Mammary epithelial cell (primary cell): Measurements from ENCODE around the gene ITGA5.

Experiments used
- EZH2 ChIP-seq: IDR thresholded peaks from 2 replicates; pipeline ENCODE4 v1.6.1; 2012; ENCODE audit warnings: low read length, inconsistent platforms, borderline replicate concordance
- TF ChIP-seq, protein P1 (sequence below), 2 donors: IDR thresholded peaks in 1 of 2; conservative IDR thresholded peaks in 1 of 2; 2 replicates each; pipeline ENCODE4 v1.5.1; 2011 to 2012; ENCODE audit warnings: inconsistent platforms in 2 of 2, low read length in 2 of 2, mild to moderate bottlenecking in 2 of 2, control low read depth in 1 of 2, low read depth in 1 of 2; ENCODE audit not compliant: insufficient read depth in 1 of 2; ENCODE audit errors: extremely low read depth in 1 of 2

DNA sequence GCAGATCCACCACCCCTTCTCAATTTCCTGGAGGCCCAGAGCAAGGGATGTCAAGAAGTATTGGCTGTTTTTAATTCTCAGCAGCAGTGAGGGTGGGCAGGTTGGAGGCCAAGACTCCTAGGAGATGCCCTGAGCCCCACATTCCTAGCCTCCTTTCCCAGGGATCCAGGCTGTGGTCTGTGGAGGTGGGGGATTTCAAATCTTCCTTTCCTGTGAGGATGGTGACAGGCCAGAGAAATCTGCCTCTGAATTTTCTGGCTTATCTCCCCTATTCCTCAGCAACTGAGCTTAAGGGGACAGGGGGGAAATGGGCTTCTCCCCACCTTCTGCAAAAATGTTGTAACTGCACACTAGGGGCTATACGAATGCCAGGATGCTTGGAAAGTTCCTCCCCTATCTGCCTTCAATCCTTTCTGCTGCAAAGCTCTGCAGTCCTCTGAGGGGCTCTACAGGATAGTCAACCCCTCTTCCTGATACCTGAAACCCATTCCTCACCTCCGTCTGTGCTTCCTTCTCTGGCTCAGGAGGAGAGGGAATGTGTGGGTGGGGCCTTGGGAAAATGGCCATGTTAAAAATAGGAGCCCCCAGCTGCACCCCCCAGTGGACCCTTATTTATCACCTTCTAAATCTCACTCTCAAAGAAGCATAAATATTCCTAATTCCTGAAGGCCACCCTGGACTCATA lies 61.4 kb downstream of the ITGA5 start:
- TF ChIP-seq, protein P1, sequence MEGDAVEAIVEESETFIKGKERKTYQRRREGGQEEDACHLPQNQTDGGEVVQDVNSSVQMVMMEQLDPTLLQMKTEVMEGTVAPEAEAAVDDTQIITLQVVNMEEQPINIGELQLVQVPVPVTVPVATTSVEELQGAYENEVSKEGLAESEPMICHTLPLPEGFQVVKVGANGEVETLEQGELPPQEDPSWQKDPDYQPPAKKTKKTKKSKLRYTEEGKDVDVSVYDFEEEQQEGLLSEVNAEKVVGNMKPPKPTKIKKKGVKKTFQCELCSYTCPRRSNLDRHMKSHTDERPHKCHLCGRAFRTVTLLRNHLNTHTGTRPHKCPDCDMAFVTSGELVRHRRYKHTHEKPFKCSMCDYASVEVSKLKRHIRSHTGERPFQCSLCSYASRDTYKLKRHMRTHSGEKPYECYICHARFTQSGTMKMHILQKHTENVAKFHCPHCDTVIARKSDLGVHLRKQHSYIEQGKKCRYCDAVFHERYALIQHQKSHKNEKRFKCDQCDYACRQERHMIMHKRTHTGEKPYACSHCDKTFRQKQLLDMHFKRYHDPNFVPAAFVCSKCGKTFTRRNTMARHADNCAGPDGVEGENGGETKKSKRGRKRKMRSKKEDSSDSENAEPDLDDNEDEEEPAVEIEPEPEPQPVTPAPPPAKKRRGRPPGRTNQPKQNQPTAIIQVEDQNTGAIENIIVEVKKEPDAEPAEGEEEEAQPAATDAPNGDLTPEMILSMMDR (conservative IDR thresholded peaks at IDR 0.05 in 1 of 2, IDR thresholded peaks at IDR 0.05 in 1 of 2; ENCODE audit: extremely low read depth in 1 of 2, insufficient read depth in 1 of 2, low read depth in 1 of 2, low read length in 2 of 2): no peak
- TF ChIP-seq EZH2: no peak
